Caco-2 (cell line): ENCODE results near the gene TRPM2. TPM values are rescaled to one million over a fixed set of nuclear protein-coding genes. Genes with fewer than 3 reads are reported as not detected.

Experiments
- BruUV-seq: library from RNA; stranded (reverse); fragments of 400-500 nt; replicated peaks from 2 replicates; lab custom pipeline; 2021; lab: Mats Ljungman, UMichigan
- CTCF ChIA-PET: fragments of 300-600 bp; sonication (Branson Sonifier 250); formaldehyde crosslinking; loops from one replicate; lab custom pipeline; 2022; ENCODE audit warnings: antibody characterized with exemption; lab: Charles Lee
- POLR2A ChIA-PET: fragments of 300-600 bp; sonication (Branson Sonifier 250); formaldehyde crosslinking; loops from one replicate; lab custom pipeline; 2022; ENCODE audit warnings: antibody characterized with exemption; lab: Charles Lee
- DNase-seq, 2 experiments: peaks; one replicate each; pipeline versions ENCODE4 v3.0.0 to v3.0.0-alpha.2; 2020 to 2022
- H3K27me3 ChIP-seq: replicated peaks from 2 replicates; pipeline ENCODE4 v1.6.0; 2011; ENCODE audit warnings: low read length; ENCODE audit not compliant: control insufficient read depth, insufficient read depth
- H3K36me3 ChIP-seq: 2 replicates; pipeline ENCODE4 v1.5.1; 2011; ENCODE audit warnings: low read length; ENCODE audit not compliant: control insufficient read depth, insufficient read depth
- H3K4me1 ChIP-seq: fragments of 250-450 bp; sonication (Bioruptor Pico); 2 replicates; pipeline ENCODE4 v1.5.1; 2020; ENCODE audit warnings: mild to moderate bottlenecking
- H3K4me3 ChIP-seq: 2 replicates; pipeline ENCODE4 v1.5.1; 2011; ENCODE audit warnings: low read depth, mild to moderate bottlenecking, control low read depth, low read length
- H3K9me3 ChIP-seq: fragments of 250-450 bp; sonication (Bioruptor Pico); 2 replicates; pipeline ENCODE4 v1.5.1; 2020; ENCODE audit warnings: mild to moderate bottlenecking, moderate library complexity
- H3K27ac Mint-ChIP-seq: one replicate; pipeline ENCODE4 v1.8.0; 2022; ENCODE audit warnings: mixed read lengths; ENCODE audit not compliant: unreplicated experiment
- H3K27me3 Mint-ChIP-seq: one replicate; pipeline ENCODE4 v1.8.0; 2022; ENCODE audit warnings: mixed read lengths; ENCODE audit not compliant: insufficient read depth, unreplicated experiment
- H3K36me3 Mint-ChIP-seq: one replicate; pipeline ENCODE4 v1.8.0; 2022; ENCODE audit warnings: mild to moderate bottlenecking, mixed read lengths; ENCODE audit not compliant: insufficient read depth, unreplicated experiment
- H3K4me1 Mint-ChIP-seq: one replicate; pipeline ENCODE4 v1.8.0; 2022; ENCODE audit warnings: low read depth, mixed read lengths; ENCODE audit not compliant: unreplicated experiment
- H3K4me3 Mint-ChIP-seq: one replicate; pipeline ENCODE4 v1.8.0; 2022; ENCODE audit warnings: mild to moderate bottlenecking, moderate library complexity, mixed read lengths; ENCODE audit not compliant: unreplicated experiment
- H3K9me3 Mint-ChIP-seq: one replicate; pipeline ENCODE4 v1.8.0; 2022; ENCODE audit warnings: mixed read lengths; ENCODE audit not compliant: unreplicated experiment
- CTCF ChIP-seq, 2 experiments: fragments of 200-600 bp in 1 of 2; IDR thresholded peaks; 1 replicate in 1 of 2; 2 replicates in 1 of 2; pipeline versions ENCODE4 v1.5.1 to v1.8.0; 2011 to 2022; ENCODE audit warnings: antibody characterized with exemption in 1 of 2, control low read depth in 1 of 2, inconsistent platforms in 1 of 2, low read depth in 1 of 2, low read length in 1 of 2, mild to moderate bottlenecking in 1 of 2, moderate library complexity in 1 of 2; ENCODE audit not compliant: insufficient read depth in 1 of 2, severe bottlenecking in 1 of 2, unreplicated experiment in 1 of 2
- intact Hi-C: fragments of 100-400 bp; cut with micrococcal nuclease; formaldehyde crosslinking; loops from one replicate; pipeline ENCODE4 v1.10.0; 2022; ENCODE audit not compliant: unreplicated experiment
- total RNA-seq: library from RNA; stranded (reverse); gene quantifications from 2 replicates; pipeline ENCODE4 v1.2.3, GENCODE V29; 2022

The TRPM2 gene
- total RNA-seq, 1 experiment from 2014 or later: 0.20 TPM

- Histone ChIP-seq H3K27me3 (no peaks in the 10 kb centered on the region), H3K9me3 (no peaks in the 10 kb centered on the region), H3K4me3 (no peak overlapping the region), H3K4me1 (no peaks in the 10 kb centered on the region), H3K36me3 (no peaks in the 10 kb centered on the region)
- Mint-ChIP-seq H3K4me1 (no peaks in the 10 kb centered on the region), H3K27ac (no peak overlapping the region), H3K27me3 (no peaks in the 10 kb centered on the region), H3K36me3 (peaks cover 37% of the 10 kb centered on the region), H3K9me3 (no peaks in the 10 kb centered on the region), H3K4me3 (no peak overlapping the region)
- DNase-seq: no peak
- ChIA-PET POLR2A (no interaction called here), CTCF (no interaction called here)
- no TSS peak for BruUV-seq
- intact Hi-C loops: no loop called here
- TF ChIP-seq CTCF (IDR thresholded peaks at IDR 0.05; ENCODE audit: insufficient read depth in 1 of 2, low read depth in 1 of 2, low read length in 1 of 2, severe bottlenecking in 1 of 2, unreplicated experiment in 1 of 2): no peak
Measured at GRCh38 chr21:44312089-44312488, 41.3 kb upstream of the TRPM2 start.

- Histone ChIP-seq H3K27me3 (no peaks in the 10 kb centered on the region), H3K9me3 (no peaks in the 10 kb centered on the region), H3K36me3 (no peaks in the 10 kb centered on the region), H3K4me3 (no peak overlapping the region), H3K4me1 (no peaks in the 10 kb centered on the region)
- CTCF ChIA-PET: no interaction called here
- no peaks in the 10 kb centered on the region for H3K27me3 Mint-ChIP-seq
- no peak overlapping the region for H3K4me3 Mint-ChIP-seq
- no peak for DNase-seq
- no TSS peak for BruUV-seq
- TF ChIP-seq CTCF (IDR thresholded peaks at IDR 0.05; ENCODE audit: insufficient read depth in 1 of 2, low read depth in 1 of 2, low read length in 1 of 2, severe bottlenecking in 1 of 2, unreplicated experiment in 1 of 2): no peak
- POLR2A ChIA-PET: no interaction called here
- H3K27ac Mint-ChIP-seq: no peak overlapping the region
- no peaks in the 10 kb centered on the region for H3K4me1 Mint-ChIP-seq
- intact Hi-C loops: no loop called here
- H3K9me3 Mint-ChIP-seq: no peaks in the 10 kb centered on the region
- H3K36me3 Mint-ChIP-seq: peaks cover 30% of the 10 kb centered on the region
Measured at GRCh38 chr21:44312716-44313115, 40.7 kb upstream of the TRPM2 start.

- BruUV-seq: no TSS peak
- Histone ChIP-seq H3K9me3 (no peaks in the 10 kb centered on the region), H3K4me3 (no peak overlapping the region), H3K4me1 (no peaks in the 10 kb centered on the region), H3K36me3 (no peaks in the 10 kb centered on the region), H3K27me3 (no peaks in the 10 kb centered on the region)
- Mint-ChIP-seq H3K9me3 (no peaks in the 10 kb centered on the region), H3K36me3 (peaks cover 25% of the 10 kb centered on the region), H3K27me3 (no peaks in the 10 kb centered on the region), H3K4me3 (no peak overlapping the region), H3K27ac (no peak overlapping the region), H3K4me1 (no peaks in the 10 kb centered on the region)
- DNase-seq: no peak
- ChIA-PET CTCF (no interaction called here), POLR2A (no interaction called here)
- intact Hi-C loops: no loop called here
- TF ChIP-seq CTCF (IDR thresholded peaks at IDR 0.05; ENCODE audit: insufficient read depth in 1 of 2, low read depth in 1 of 2, low read length in 1 of 2, severe bottlenecking in 1 of 2, unreplicated experiment in 1 of 2): no peak
Measured at GRCh38 chr21:44313451-44313850, 40.0 kb upstream of the TRPM2 start.
